Measurements from ENCODE around the gene TUBA8.
"Not testable (repeated sequence)": the region's sequence is repeated elsewhere in the genome, so short reads cannot be mapped to it uniquely, and the experiment has no call there.

TUBA8 gene

DNA sequence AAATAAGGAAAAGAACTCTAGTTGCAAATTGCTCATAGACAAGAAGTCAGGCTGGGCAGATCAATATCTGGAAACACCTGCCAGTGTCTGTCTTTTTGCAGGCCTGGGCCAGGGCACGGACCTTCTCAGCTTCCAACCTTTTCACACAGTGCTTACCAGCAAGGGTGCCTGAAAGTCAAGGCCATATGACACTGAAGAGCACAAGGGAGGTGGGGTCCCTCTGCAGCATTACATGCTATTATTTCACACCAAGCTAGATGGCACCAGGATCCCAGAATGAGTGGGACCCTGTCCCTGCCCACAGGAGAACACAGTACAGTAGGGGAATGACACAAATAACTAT, 38.7 kb upstream of the TUBA8 start:
- DNase-seq (ENCODE audit: low spot score): no peak
- TF ChIP-seq, protein P1, sequence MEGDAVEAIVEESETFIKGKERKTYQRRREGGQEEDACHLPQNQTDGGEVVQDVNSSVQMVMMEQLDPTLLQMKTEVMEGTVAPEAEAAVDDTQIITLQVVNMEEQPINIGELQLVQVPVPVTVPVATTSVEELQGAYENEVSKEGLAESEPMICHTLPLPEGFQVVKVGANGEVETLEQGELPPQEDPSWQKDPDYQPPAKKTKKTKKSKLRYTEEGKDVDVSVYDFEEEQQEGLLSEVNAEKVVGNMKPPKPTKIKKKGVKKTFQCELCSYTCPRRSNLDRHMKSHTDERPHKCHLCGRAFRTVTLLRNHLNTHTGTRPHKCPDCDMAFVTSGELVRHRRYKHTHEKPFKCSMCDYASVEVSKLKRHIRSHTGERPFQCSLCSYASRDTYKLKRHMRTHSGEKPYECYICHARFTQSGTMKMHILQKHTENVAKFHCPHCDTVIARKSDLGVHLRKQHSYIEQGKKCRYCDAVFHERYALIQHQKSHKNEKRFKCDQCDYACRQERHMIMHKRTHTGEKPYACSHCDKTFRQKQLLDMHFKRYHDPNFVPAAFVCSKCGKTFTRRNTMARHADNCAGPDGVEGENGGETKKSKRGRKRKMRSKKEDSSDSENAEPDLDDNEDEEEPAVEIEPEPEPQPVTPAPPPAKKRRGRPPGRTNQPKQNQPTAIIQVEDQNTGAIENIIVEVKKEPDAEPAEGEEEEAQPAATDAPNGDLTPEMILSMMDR (IDR thresholded peaks at IDR 0.05; ENCODE audit: extremely low read depth, missing control alignments): no peak

DNA sequence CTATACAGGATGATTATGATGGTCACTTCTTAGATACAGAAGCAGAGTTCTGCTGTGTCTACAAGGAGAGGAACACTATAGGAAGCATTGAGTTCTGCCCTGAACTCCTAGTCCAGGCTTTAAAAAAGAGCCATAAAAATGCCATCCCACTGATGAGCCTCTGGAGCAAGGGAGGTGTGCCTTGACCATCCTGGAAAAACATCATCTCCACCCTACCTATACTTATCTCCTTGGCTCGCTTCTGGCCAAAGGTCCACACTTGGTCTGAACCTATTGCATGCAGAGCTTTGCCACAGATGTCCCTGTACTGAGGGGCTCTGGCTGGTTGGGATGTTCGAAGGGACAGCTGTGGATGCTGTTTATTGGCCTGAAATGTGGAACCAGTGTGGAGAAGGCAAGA, 37.1 kb upstream of the TUBA8 start:
- TF ChIP-seq, protein P1 (IDR thresholded peaks at IDR 0.05; ENCODE audit: extremely low read depth, missing control alignments): no peak
- no peak for DNase-seq (ENCODE audit: low spot score)

DNA sequence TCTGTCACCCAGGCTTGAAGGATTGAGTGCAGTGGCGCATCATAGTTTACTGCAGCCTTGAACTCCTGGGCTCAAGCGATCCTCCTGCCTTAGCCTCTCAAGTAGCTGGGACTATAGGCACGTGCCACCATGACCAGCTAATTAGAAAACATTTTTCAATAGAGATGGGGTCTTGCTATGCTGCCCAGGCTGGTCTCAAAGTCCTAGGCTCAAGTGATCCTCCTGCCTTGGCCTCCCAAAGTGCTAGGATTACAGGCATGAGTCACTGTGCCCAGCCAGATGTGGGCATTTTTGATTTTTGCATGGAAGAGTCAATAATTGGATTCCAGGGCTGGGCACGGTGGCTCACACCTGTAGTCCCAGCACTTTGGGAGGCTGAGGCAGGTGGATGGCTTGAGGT, 36.7 kb upstream of the TUBA8 start:
- not testable (repeated sequence) for DNase-seq (ENCODE audit: low spot score)

DNA sequence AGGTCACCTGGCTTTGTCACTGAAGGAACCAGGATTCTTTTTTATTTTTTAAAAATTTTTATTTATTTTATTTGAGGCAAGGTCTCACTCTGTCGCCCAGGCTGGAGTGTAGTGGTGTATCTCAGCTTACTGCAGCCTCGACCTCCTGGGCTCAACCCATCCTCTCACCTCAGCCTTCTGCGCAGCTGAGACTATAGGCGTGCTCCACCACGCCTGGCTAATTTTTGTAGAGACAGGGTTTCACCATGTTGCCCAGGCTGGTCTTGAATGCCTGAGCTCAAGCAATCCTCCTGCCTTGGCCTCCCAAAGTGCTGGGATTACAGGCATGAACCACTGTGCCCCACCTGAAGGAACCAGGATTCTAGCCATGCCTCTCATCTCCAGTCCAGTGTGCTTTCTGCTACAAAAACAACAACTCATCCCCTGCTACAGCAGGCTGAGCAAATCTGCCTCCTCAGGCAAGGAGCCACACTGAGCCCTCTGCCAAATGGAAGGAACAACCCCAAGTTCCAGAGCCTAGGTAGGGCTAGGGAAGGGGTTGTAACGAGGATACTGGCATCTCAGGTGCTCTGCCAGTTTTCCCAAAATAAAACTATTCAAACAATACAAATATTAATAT, 35.4 kb upstream of the TUBA8 start:
- no peak for DNase-seq (ENCODE audit: low spot score)
- TF ChIP-seq, protein P1 (IDR thresholded peaks at IDR 0.05; ENCODE audit: extremely low read depth, missing control alignments): no peak

DNA sequence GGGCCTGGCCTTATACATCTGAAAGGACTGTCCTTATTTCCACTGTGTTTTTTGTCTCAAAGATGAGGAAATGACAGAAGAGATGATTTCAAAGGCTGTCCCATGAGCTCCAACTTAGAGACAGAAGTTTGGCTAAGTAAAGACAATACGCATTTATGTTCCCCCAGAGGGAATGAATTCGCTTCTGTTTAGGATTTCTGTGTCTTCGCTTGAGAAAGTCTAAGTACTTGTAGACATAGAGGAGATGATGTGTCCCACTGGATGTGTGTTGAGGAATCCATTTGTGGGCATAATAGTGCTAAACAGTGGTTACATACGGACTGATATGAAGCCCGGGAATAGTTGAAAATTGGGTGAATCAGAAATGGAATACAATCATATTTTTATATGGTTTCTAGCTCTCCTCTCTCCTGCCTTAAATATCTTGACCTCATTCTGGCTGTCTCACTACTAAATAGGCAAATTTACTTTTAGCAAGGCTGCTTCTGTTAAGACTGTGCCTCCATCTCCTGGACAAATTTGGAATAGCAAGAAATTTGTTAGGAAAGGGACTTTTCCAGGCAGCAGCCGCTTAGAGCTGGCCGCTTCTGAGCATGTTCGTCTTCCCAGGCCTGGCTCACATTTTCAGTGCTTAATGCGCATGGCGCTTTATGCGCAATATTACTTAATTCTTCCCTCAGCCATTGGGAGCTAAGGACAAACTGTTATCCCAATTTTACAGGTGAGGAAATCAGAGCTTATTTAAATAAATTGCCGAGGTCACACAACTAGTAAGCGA, 34.7 kb upstream of the TUBA8 start:
- TF ChIP-seq, protein P1 (IDR thresholded peaks at IDR 0.05; ENCODE audit: extremely low read depth, missing control alignments): peak; percentile 14
- DNase-seq (ENCODE audit: low spot score): peak; percentile 66

DNA sequence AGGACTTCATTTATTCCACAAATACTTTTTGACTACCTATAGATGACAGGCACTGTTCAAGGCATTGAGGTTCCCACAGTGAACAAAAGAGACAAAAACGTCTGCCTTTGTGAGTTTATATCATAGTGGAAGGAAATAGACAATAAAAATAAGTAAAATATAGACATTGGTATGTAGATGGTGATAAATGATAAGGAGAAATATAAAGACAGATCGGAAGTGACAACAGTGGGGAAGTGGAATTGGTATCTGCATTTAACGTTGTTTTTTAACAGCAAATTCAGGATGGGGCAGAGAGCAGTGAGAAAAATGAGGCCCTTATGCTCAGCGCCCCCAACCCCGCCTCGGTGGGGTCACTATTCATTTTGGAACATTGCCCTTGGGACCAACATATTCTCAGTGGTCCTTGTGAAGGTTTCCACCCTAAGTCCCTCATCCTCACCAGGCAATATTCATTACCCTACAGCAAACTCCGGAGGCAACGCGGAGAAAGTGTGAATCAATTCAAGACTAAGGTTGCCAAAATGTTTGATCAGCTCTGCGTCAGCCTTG, 33.4 kb upstream of the TUBA8 start:
- TF ChIP-seq, protein P1 (IDR thresholded peaks at IDR 0.05; ENCODE audit: extremely low read depth, missing control alignments): no peak
- no peak for DNase-seq (ENCODE audit: low spot score)

DNA sequence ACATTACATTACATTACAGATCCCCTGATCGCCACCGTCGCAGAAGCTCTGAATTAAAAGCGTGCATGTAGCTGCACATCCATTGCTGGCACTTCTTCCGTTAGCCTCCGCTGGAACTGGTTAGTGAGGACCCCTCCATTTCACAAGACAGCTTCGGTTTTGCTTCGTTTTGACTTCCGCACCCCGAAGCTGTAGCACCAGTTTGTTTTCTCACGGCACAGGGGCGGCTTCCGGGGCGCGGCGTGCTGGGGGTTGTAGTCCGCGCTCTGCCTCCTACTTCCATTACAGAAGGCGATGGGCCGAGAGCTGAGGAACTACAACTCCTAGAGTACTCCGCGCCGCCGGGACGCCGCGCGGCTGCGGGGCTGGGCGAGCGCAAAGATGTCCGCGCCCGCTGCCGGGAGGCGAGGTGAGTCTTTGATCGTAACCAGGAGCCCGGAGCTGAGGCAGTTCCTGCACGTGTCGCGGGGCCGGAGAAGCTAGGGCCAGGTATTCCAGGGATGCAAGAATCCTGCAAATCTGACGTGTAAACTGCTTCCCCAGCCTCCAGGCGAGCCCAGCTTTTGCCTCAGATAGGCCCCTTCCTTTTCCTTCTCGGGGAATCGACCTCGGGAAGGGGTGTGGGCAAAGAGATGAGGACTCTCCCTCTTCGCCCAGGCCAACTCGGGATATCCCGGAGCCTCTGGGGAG, 32.8 kb upstream of the TUBA8 start, which contains the start of gene PEX26:
TSS of gene PEX26 (plus strand) at position 352 of the 690 bp plus-strand sequence. CDS start 387 bp downstream, outside the sequence.
- DNase-seq (ENCODE audit: low spot score): peak; percentile 97
- TF ChIP-seq, protein P1 (IDR thresholded peaks at IDR 0.05; ENCODE audit: extremely low read depth, missing control alignments): no peak

Measured in GM20000 (cell line).